K562 (cell line): ENCODE measurements around the gene SPIRE1.

Experiments used
- CREM ChIP-seq: IDR thresholded peaks from 2 replicates; pipeline ENCODE4 v1.6.1; 2014; ENCODE audit warnings: antibody characterized with exemption, low read depth
- CTBP1 ChIP-seq: fragments of 450-650 bp; IDR thresholded peaks from 2 replicates; pipeline ENCODE4 v1.6.1; 2016; ENCODE audit warnings: borderline replicate concordance
- EZH2 ChIP-seq: IDR thresholded peaks from 2 replicates; pipeline ENCODE4 v1.6.1; 2012; ENCODE audit warnings: low read depth, mild to moderate bottlenecking, inconsistent platforms, low read length, borderline replicate concordance
- FOS ChIP-seq: IDR thresholded peaks from 3 replicates; pipeline ENCODE4 v1.6.1; 2011; ENCODE audit not compliant: insufficient read length; ENCODE audit errors: extremely low read depth
- HDAC2 ChIP-seq: fragments of 450-650 bp; IDR thresholded peaks from 2 replicates; pipeline ENCODE4 v1.6.1; 2016; ENCODE audit warnings: mild to moderate bottlenecking
- HMGXB4 ChIP-seq: sonication (generic); formaldehyde crosslinking; IDR thresholded peaks from 2 replicates; pipeline ENCODE4 v1.8.1; 2023; ENCODE audit warnings: mild to moderate bottlenecking, missing genetic modification reagents
- HNRNPH1 ChIP-seq: fragments of 200-400 bp; formaldehyde crosslinking; optimal IDR thresholded peaks from 2 replicates; pipeline ENCODE3; 2017; ENCODE audit warnings: low read depth, mild to moderate bottlenecking, low read length, moderate library complexity
- SP1 ChIP-seq: sonication (generic); formaldehyde crosslinking; IDR thresholded peaks from 2 replicates; pipeline ENCODE4 v1.8.1; 2022; ENCODE audit warnings: mild to moderate bottlenecking, missing genetic modification reagents
- YY1 ChIP-seq, 3 experiments: IDR thresholded peaks; 2 replicates each; pipeline ENCODE4 v1.6.1; 2011; ENCODE audit warnings: low read length in 2 of 3, mild to moderate bottlenecking in 2 of 3, moderate library complexity in 2 of 3, borderline replicate concordance in 1 of 3, control low read depth in 1 of 3, low read depth in 1 of 3; ENCODE audit not compliant: insufficient read depth in 3 of 3, insufficient replicate concordance in 2 of 3, control insufficient read depth in 1 of 3, insufficient read length in 1 of 3; ENCODE audit errors: extremely low read depth in 1 of 3
- ZBTB8A ChIP-seq: fragments of 450-650 bp; IDR thresholded peaks from 2 replicates; pipeline ENCODE4 v1.6.1; 2018; ENCODE audit warnings: mild to moderate bottlenecking, moderate library complexity; ENCODE audit not compliant: partially characterized antibody

GRCh38 chr18:12645751-12646203 is 12.1 kb downstream of the SPIRE1 start:
- TF ChIP-seq SP1 (CRISPR knock-in tag), result no peak
- TF ChIP-seq HNRNPH1, result no peak
- TF ChIP-seq CTBP1, result no peak
- no peak for TF ChIP-seq HDAC2
- no peak for TF ChIP-seq EZH2
- no peak for TF ChIP-seq HMGXB4 (CRISPR knock-in tag)
- no peak for TF ChIP-seq FOS
- no peak for TF ChIP-seq CREM
- no peak for TF ChIP-seq YY1 (IDR thresholded peaks at IDR 0.05; ENCODE audit: borderline replicate concordance in 1 of 3, control insufficient read depth in 1 of 3, extremely low read depth in 1 of 3, insufficient read depth in 3 of 3, insufficient read length in 1 of 3, insufficient replicate concordance in 2 of 3, low read depth in 1 of 3, low read length in 2 of 3)
- TF ChIP-seq ZBTB8A, result no peak
